Psoas muscle (tissue), 8 donors: Measurements from ENCODE around the gene ZNF668. TPM values are rescaled to one million over a fixed set of nuclear protein-coding genes. Genes with fewer than 3 reads are reported as not detected.
A peak's percentile ranks its signal among the peaks of the same experiment; 100 is the strongest.

Experiments used
- ATAC-seq, 4 donors: fragments of 200-7000 bp; cut with Tn5 transposase; one replicate each; pipeline ENCODE4 v1.9.1; 2020; ENCODE audit warnings: moderate library complexity in 3 of 4, mild to moderate bottlenecking in 2 of 4
- DNase-seq, 2 donors: peaks; one replicate each; pipeline ENCODE4 v3.0.0-alpha.2; 2020
- H3K27ac ChIP-seq: fragments of 200-600 bp; one replicate; pipeline ENCODE4 v1.8.0; 2022
- H3K27me3 ChIP-seq, 3 donors: fragments of 200-600 bp in 1 of 3; one replicate each; pipeline versions ENCODE4 v1.6.1 to v1.8.0; 2013 to 2022; ENCODE audit warnings: low read length in 2 of 3, mild to moderate bottlenecking in 2 of 3, moderate library complexity in 1 of 3; ENCODE audit not compliant: insufficient read depth in 3 of 3
- H3K36me3 ChIP-seq, 2 donors: fragments of 200-600 bp in 1 of 2; one replicate each; pipeline versions ENCODE4 v1.6.1 to v1.8.0; 2013 to 2022; ENCODE audit warnings: low read depth in 1 of 2, mild to moderate bottlenecking in 1 of 2, moderate library complexity in 1 of 2; ENCODE audit not compliant: insufficient read depth in 1 of 2
- H3K4me1 ChIP-seq: fragments of 200-600 bp; one replicate; pipeline ENCODE4 v1.8.0; 2022
- H3K4me3 ChIP-seq: fragments of 200-600 bp; one replicate; pipeline ENCODE4 v1.8.0; 2022; ENCODE audit warnings: mild to moderate bottlenecking
- H3K9me3 ChIP-seq: fragments of 200-600 bp; one replicate; pipeline ENCODE4 v1.8.0; 2022
- WGBS, 3 donors: extraction: QIAGEN DNeasy Blood & Tissue Kit; methylation state at CpG; one replicate each; pipeline versions ENCODE4 v1.1.6 to v1.1.7; 2013; 5-methylcytosine and 5-hydroxymethylcytosine counted together
- intact Hi-C, 2 donors: fragments of 100-400 bp; cut with DNase I; formaldehyde crosslinking; loops; one replicate each; pipeline versions ENCODE4 v1.11.0 to v1.14.2; 2022
- polyA plus RNA-seq, 3 donors: library from polyadenylated mRNA; stranded (reverse); fragments of 200-250 nt; gene quantifications; one replicate each; pipeline ENCODE4 v1.2.3, GENCODE V29; 2013
- total RNA-seq, 4 donors: library from RNA; stranded (reverse); fragmentation: NEBNext Ultra II Directional in 2 of 4; extraction: Animal tissue kit (Norgen Biotek cat#: 25700) in 2 of 4; gene quantifications; one replicate each; pipeline versions ENCODE4 v1.2.1 to v1.2.4, GENCODE V29; 2021 to 2023
- TF ChIP-seq, protein P1 (sequence below): fragments of 200-600 bp; IDR thresholded peaks from one replicate; pipeline ENCODE4 v1.8.0; 2022; ENCODE audit warnings: antibody characterized with exemption
- donor health status: healthy with polysubstance abuse.
- donor health status: DM: no; HTN: no; CAD: no; lungs with moderate emphysema.
- donor health status: Bipolar disorder and iron deficiency.
- donor health status: healthy.
- donor health status: DM: yes; HTN: yes; CAD: no.
- donor health status: DM: no; HTN: no; CAD: no.
- donor health status: DM: no; HTN: no; CAD: no.
- donor health status: DM: yes; HTN: yes; CAD: no.

Gene ZNF668
- total and polyA plus RNA-seq, 7 donors: 5.3 to 12.3 (median 7.2) TPM

DNA sequence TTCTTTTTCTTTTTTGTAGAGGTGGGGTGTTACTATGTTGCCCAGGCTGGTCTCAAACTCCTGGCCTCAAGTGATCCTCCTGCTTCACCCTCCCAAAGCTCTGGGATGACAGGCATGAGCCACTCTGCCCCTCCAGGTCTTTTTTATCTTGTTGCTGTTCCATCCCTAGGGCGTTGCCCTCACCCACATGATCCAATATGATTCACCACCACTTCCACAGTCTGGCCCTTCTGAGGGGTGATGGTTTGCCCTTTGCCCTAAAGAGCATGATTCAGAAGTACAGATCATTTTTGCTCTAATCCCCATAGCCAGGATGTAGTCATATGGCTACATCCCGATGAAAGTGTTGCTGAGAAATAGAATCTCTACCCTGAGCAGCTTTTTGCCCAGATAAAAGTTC, 21.9 kb downstream of the ZNF668 start:
- no peaks in the 10 kb centered on the region for H3K9me3 ChIP-seq
- H3K4me3 ChIP-seq: no peak overlapping the region
- 27 to 38% (median 35%) methylated on average over 2 of the region's 2 CpGs for WGBS, 3 donors
- peak; percentile 50 to 76 (median 64) for ATAC-seq
- no peaks in the 10 kb centered on the region for H3K36me3 ChIP-seq
- TF ChIP-seq, protein P1, sequence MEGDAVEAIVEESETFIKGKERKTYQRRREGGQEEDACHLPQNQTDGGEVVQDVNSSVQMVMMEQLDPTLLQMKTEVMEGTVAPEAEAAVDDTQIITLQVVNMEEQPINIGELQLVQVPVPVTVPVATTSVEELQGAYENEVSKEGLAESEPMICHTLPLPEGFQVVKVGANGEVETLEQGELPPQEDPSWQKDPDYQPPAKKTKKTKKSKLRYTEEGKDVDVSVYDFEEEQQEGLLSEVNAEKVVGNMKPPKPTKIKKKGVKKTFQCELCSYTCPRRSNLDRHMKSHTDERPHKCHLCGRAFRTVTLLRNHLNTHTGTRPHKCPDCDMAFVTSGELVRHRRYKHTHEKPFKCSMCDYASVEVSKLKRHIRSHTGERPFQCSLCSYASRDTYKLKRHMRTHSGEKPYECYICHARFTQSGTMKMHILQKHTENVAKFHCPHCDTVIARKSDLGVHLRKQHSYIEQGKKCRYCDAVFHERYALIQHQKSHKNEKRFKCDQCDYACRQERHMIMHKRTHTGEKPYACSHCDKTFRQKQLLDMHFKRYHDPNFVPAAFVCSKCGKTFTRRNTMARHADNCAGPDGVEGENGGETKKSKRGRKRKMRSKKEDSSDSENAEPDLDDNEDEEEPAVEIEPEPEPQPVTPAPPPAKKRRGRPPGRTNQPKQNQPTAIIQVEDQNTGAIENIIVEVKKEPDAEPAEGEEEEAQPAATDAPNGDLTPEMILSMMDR: no peak
- intact Hi-C loops: loop anchor here in 1 of 2 donors (10.0 kb wide), 1 partner anchor 57 kb away; no protein-coding TSS in a partner anchor
- no peaks in the 10 kb centered on the region for H3K27me3 ChIP-seq
- no peaks in the 10 kb centered on the region for H3K4me1 ChIP-seq
- DNase-seq: no peak
- H3K27ac ChIP-seq: no peak overlapping the region

DNA sequence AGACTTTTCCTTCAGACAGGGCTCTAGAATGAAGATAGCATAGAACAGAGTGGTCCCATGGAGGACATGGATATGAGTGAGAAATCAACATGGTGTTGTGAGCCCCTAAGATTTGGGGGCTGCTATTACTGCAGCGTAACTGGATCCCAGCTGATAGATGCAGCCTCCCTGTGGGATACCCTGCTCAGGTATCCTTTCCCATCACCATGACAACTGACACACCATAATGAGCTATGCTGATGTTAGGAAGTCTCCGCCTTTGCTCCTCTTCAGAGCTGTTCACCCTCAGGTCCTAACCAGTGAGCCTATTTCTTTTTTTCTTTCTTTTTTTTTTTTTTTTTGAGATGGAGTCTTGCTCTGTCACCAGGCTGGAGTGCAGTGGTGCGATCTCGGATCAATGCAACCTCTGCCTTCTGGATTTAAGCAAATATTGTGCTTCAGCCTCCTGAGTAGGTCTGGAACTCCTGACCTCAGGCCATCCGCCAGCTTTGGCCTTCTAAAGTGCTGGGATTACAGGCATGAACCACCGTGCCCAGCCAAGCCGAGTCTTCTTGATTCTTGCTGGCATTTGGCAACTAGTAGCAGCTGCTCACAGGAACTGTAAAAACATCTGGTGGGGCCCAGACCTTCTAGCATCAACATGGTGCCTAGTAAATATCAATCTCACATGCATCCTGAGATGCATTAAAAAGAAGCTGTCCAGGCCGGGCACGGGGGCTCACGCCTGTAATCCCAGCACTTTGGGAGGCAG, 23.6 kb downstream of the ZNF668 start:
- DNase-seq (no peak), ATAC-seq (no peak)
- Histone ChIP-seq H3K27ac (no peak overlapping the region), H3K9me3 (no peaks in the 10 kb centered on the region), H3K27me3 (no peaks in the 10 kb centered on the region), H3K36me3 (no peaks in the 10 kb centered on the region), H3K4me1 (no peaks in the 10 kb centered on the region), H3K4me3 (no peak overlapping the region)
- 44 to 51% (median 45%) methylated on average over 10 of the region's 10 CpGs for WGBS, 3 donors
- TF ChIP-seq, protein P1: no peak
- intact Hi-C loops: loop anchor here in 1 of 2 donors (10.0 kb wide), 1 partner anchor 56 kb away; no protein-coding TSS in a partner anchor

DNA sequence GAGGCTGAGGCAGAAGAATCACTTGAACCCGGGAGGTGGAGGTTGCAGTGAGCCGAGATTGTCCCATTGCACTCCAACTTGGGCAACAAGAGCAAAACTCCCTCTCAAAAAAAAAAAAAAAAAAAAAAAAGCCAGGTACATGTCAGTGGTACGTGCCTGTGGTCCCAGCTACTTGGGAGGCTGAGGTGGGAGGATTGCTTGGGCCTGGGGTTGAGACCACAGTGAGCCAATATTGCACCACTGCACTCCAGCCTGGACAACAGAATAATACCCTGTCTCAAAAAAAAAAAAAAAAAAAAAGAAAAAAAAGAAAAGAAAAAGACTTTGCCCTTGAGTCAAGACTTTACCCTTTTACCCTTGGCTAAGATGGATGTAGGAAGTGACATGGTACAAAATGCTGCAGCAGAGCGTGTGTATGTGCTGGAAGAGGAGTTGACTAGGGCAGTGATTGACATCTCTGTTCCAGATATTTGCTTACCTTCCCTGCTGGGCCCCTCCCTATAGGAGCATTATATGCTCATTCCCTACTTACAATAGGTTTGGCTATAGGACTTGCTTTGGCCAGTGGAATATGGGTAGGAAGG, 30.1 kb downstream of the ZNF668 start:
- Histone ChIP-seq H3K4me1 (no peaks in the 10 kb centered on the region), H3K4me3 (no peak overlapping the region), H3K27ac (no peak overlapping the region), H3K27me3 (no peaks in the 10 kb centered on the region), H3K9me3 (no peaks in the 10 kb centered on the region), H3K36me3 (peaks cover 6 to 48% of the 10 kb centered on the region in 2 donors)
- TF ChIP-seq, protein P1: no peak
- no peak for DNase-seq
- WGBS, 3 donors: 91% methylated on average over 4 of the region's 4 CpGs
- no peak for ATAC-seq
- intact Hi-C loops: no loop called here

DNA sequence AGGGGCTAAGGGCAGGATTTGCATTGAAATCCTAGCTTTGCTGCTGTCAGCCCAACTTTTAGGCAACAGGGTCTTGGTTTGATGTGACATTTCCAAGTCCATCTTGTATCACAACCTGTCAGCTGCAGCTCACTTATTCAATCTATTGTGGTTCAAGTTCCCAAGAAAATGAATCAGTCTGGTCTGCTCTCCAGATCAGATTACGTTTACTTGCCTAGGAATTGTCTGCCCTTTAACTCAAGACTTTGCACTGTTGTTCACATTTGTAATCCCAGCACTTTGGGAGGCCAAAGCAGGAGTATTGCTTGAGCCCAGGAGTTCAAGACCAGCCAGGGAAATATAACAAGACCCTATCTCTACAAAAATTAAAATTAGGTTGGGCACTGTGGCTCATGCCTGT, 30.7 kb downstream of the ZNF668 start:
- Histone ChIP-seq H3K27me3 (no peaks in the 10 kb centered on the region), H3K9me3 (no peaks in the 10 kb centered on the region), H3K36me3 (peaks cover 6 to 54% of the 10 kb centered on the region in 2 donors), H3K4me1 (no peaks in the 10 kb centered on the region), H3K27ac (no peak overlapping the region), H3K4me3 (no peak overlapping the region)
- 87 to 94% (median 89%) methylated on average over 1 of the region's 1 CpG for WGBS, 3 donors
- no peak for ATAC-seq
- intact Hi-C loops: no loop called here
- DNase-seq: no peak
- TF ChIP-seq, protein P1: no peak
